Measurements from ENCODE around the gene BPGM.
A peak's percentile ranks its signal among the peaks of the same experiment; 100 is the strongest.
"Not testable (repeated sequence)": the region's sequence is repeated elsewhere in the genome, so short reads cannot be mapped to it uniquely, and the experiment has no call there.

BPGM gene

GRCh38 chr7:134667899-134668298 lies 21.2 kb downstream of the BPGM start:
- DNase-seq = no peak

GRCh38 chr7:134669388-134669787 lies 22.7 kb downstream of the BPGM start:
- DNase-seq = no peak

- DNase-seq = peak; percentile 88
Measured at GRCh38 chr7:134669845-134670373, 23.3 kb downstream of the BPGM start.

- no peak for DNase-seq
Measured at GRCh38 chr7:134671609-134672008, 25.0 kb downstream of the BPGM start.

- no peak for DNase-seq
Measured at GRCh38 chr7:134674424-134674823, 27.8 kb downstream of the BPGM start.

- peak; percentile 90 for DNase-seq
Measured at GRCh38 chr7:134676743-134677142, 30.1 kb downstream of the BPGM start.

GRCh38 chr7:134678115-134678514 lies 31.5 kb downstream of the BPGM start:
- peak; percentile 77 for DNase-seq

GRCh38 chr7:134679006-134679405 lies 32.4 kb downstream of the BPGM start:
- DNase-seq = peak; percentile 22

- no peak for DNase-seq
Measured at GRCh38 chr7:134684165-134684564, 37.5 kb downstream of the BPGM start.

- no peak for DNase-seq
Measured at GRCh38 chr7:134685250-134685649, 38.6 kb downstream of the BPGM start.

GRCh38 chr7:134686786-134687185 lies 40.1 kb downstream of the BPGM start:
- no peak for DNase-seq

- DNase-seq = not testable (repeated sequence)
Measured at GRCh38 chr7:134689550-134689949, 42.9 kb downstream of the BPGM start.

GRCh38 chr7:134690016-134690415 lies 43.4 kb downstream of the BPGM start:
- no peak for DNase-seq

GRCh38 chr7:134690614-134691504 lies 44.2 kb downstream of the BPGM start:
- peak; percentile 78 for DNase-seq

GRCh38 chr7:134691546-134692343 lies 45.1 kb downstream of the BPGM start:
- no peak for DNase-seq

GRCh38 chr7:134692344-134692705 lies 45.7 kb downstream of the BPGM start:
- peak; percentile 51 for DNase-seq

- DNase-seq = peak; percentile 65
Measured at GRCh38 chr7:134693256-134693655, 46.6 kb downstream of the BPGM start.

GRCh38 chr7:134694299-134694698 lies 47.6 kb downstream of the BPGM start:
- DNase-seq = no peak

- no peak for DNase-seq
Measured at GRCh38 chr7:134694767-134695166, 48.1 kb downstream of the BPGM start.

- DNase-seq = no peak
Measured at GRCh38 chr7:134695321-134695860, 48.7 kb downstream of the BPGM start.

GRCh38 chr7:134696261-134696660 lies 49.6 kb downstream of the BPGM start:
- peak; percentile 70 for DNase-seq

- no peak for DNase-seq
Measured at GRCh38 chr7:134697205-134697886, 50.7 kb downstream of the BPGM start.

GRCh38 chr7:134698481-134698880 lies 51.8 kb downstream of the BPGM start:
- no peak for DNase-seq

All from islet precursor cell (in vitro differentiated cells).